K562 treated with DMSO at 1 percent for 24 hours (cell line): ENCODE measurements around the gene SPINK2. TPM values are rescaled to one million over a fixed set of nuclear protein-coding genes. Genes with fewer than 3 reads are reported as not detected.

Source experiments
- total RNA-seq: library from RNA; unstranded; fragments of 300-600 nt; gene quantifications from 2 replicates; pipeline ENCODE4 v1.2.3, GENCODE V29; 2022; ENCODE audit warnings: low read depth; ENCODE audit not compliant: insufficient read depth

Gene SPINK2, protein sequence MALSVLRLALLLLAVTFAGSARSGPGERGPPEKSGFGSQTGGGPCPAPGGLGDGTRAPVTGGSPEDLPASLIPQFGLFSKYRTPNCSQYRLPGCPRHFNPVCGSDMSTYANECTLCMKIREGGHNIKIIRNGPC
- not detected in 2 replicates for total RNA-seq

DNA sequence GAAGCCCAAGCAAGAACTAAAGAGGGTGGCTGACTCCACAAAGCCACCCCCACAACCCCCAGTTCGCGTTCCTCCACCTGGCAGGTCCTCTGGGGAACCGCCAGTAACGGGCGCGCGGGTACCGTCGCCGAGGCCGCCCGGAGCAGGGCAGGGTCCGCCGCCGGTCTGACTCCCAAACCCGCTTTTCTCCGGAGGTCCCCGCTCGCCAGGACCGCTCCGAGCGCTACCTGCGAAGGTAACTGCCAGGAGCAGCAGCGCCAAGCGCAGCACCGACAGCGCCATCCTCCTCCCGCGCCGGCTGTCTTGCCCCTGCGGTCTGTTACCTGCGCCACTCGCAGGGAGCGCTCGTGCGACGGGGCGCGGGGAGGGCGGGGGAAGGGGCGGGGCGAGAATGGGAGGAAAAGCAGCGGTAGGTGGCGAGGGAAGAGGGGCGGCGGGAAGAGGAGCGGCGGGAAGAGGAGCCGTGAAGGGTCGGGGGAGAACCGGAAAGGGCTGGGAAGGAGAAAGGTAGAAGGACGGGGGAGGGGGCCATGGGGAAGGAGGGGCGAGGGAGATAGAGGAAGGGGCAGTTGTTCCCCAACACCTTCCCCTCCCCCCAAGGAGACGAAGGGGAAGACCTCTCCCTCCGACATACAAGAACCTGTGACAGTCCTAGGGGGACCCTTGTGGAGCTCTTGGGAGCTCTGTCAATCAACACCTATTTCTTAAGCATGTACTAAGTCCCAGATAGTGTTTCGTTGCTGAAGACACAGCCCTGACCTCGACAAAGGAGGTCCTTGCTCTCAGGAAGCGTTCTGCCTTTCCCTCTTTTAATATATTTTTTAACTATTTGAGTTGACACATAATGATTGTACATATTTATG, at the start of gene SPINK2:
Gene SPINK2, minus strand, starts transcription at position 321 of the 863 bp plus-strand sequence. Its CDS starts 39 bp downstream, at position 282.

Other genes with a start within 250 kb of the SPINK2 start
- not detected in 2 replicates for gene HOPX, start 140.4 kb downstream of the SPINK2 start, total RNA-seq
- 5.9 and 8.8 TPM in 2 replicates for gene REST, start 86.2 kb upstream of the SPINK2 start, total RNA-seq
- gene NOA1, start 155.9 kb upstream of the SPINK2 start, total RNA-seq: 38.5 and 45.1 TPM in 2 replicates
- gene POLR2B, start 157.2 kb upstream of the SPINK2 start, total RNA-seq: 57.2 and 62.4 TPM in 2 replicates